GM12878 (cell line): ENCODE data around the gene CHP1. TPM values are rescaled to one million over a fixed set of nuclear protein-coding genes. Genes with fewer than 3 reads are reported as not detected.

Experiments used
- ATAC-seq: fragments of 200-7000 bp; cut with Tn5 transposase; 3 replicates; pipeline ENCODE4 v1.9.1; 2020; ENCODE audit warnings: mild to moderate bottlenecking, moderate library complexity
- BruUV-seq: library from RNA; stranded (reverse); fragments of 400-500 nt; replicated peaks from 2 replicates; lab custom pipeline; 2021; lab: Mats Ljungman, UMichigan
- CTCF ChIA-PET: fragments of 300-600 bp; sonication (Branson Sonifier 250); formaldehyde crosslinking; extraction: SDS; loops from one replicate; lab custom pipeline; 2021; ENCODE audit warnings: inconsistent platforms; lab: Yijun Ruan, JAX
- POLR2A ChIA-PET: fragments of 350-600 bp; formaldehyde crosslinking; extraction: SDS; loops from one replicate; lab custom pipeline; 2021; ENCODE audit warnings: inconsistent platforms; lab: Charles Lee
- RAD21 ChIA-PET: fragments of 300-600 bp; sonication (Branson Sonifier 250); formaldehyde crosslinking; loops from one replicate; lab custom pipeline; 2023; ENCODE audit warnings: antibody characterized with exemption; ENCODE audit not compliant: unreplicated experiment; lab: Charles Lee
- SMC1A ChIA-PET: fragments of 300-600 bp; sonication (Branson Sonifier 250); formaldehyde crosslinking; loops from one replicate; lab custom pipeline; 2023; ENCODE audit not compliant: unreplicated experiment, uncharacterized antibody; lab: Charles Lee
- DNase-seq: peaks from one replicate; pipeline ENCODE4 v3.0.0-alpha.2; 2011; ENCODE audit warnings: low read depth, low spot score
- FAIRE-seq: peaks from 3 replicates; lab custom pipeline; 2011; peaks lifted over from hg19 to GRCh38; lab: Jason Lieb, UNC
- H2AFZ ChIP-seq: 2 replicates; pipeline ENCODE4 v1.6.0; 2011; ENCODE audit warnings: low read depth, low read length, control low read depth; ENCODE audit not compliant: control insufficient read depth
- H3K27ac ChIP-seq: 2 replicates; pipeline ENCODE4 v1.5.1; 2011; ENCODE audit warnings: control low read depth; ENCODE audit not compliant: control insufficient read depth, insufficient read depth
- H3K27me3 ChIP-seq, 2 experiments: replicated peaks in 1 of 2; 2 replicates each; pipeline versions ENCODE4 v1.6.0 to v1.6.1; 2011; ENCODE audit warnings: low read length in 1 of 2; ENCODE audit not compliant: control insufficient read depth in 2 of 2, insufficient read depth in 2 of 2
- H3K36me3 ChIP-seq, 2 experiments: 2 replicates each; pipeline ENCODE4 v1.5.1; 2011; ENCODE audit warnings: low read length in 1 of 2; ENCODE audit not compliant: control insufficient read depth in 2 of 2, insufficient read depth in 2 of 2
- H3K4me1 ChIP-seq: 2 replicates; pipeline ENCODE4 v1.6.1; 2011; ENCODE audit warnings: mild to moderate bottlenecking, low read length, moderate library complexity, mixed read lengths; ENCODE audit not compliant: control insufficient read depth, insufficient read depth
- H3K4me2 ChIP-seq: 2 replicates; pipeline ENCODE4 v1.6.0; 2011; ENCODE audit warnings: control low read depth; ENCODE audit not compliant: control insufficient read depth, insufficient read depth
- H3K4me3 ChIP-seq: fragments of 200-600 bp; sonication (generic); 2 replicates; pipeline ENCODE4 v1.5.1; 2016
- H3K79me2 ChIP-seq: 2 replicates; pipeline ENCODE4 v1.6.0; 2011; ENCODE audit warnings: low read length; ENCODE audit not compliant: control insufficient read depth, insufficient read depth
- H3K9ac ChIP-seq: 2 replicates; pipeline ENCODE4 v1.8.0; 2011; ENCODE audit warnings: low read length, control low read depth, mixed read lengths; ENCODE audit not compliant: control insufficient read depth, insufficient read depth
- H3K9me3 ChIP-seq: replicated peaks from 3 replicates; pipeline ENCODE4 v1.5.1; 2011; ENCODE audit warnings: mild to moderate bottlenecking, low read length; ENCODE audit not compliant: control insufficient read depth, insufficient read depth
- H4K20me1 ChIP-seq: 2 replicates; pipeline ENCODE4 v1.6.0; 2011; ENCODE audit not compliant: control insufficient read depth, insufficient read depth
- RELA ChIP-seq: fragments of 450-650 bp; IDR thresholded peaks from 2 replicates; pipeline ENCODE4 v1.8.0; 2014; ENCODE audit warnings: borderline replicate concordance; ENCODE audit not compliant: partially characterized antibody
- WGBS: methylation state at CpG from one replicate; pipeline ENCODE4 v1.1.6; 2016; ENCODE audit warnings: low lambda C conversion rate; ENCODE audit not compliant: insufficient replicate concordance, insufficient coverage; ENCODE audit errors: missing lambda C conversion rate; 5-methylcytosine and 5-hydroxymethylcytosine counted together
- in situ Hi-C: fragments of 300-500 bp; cut with MboI; formaldehyde crosslinking; loops from 9 replicates; pipeline ENCODE4 v1.14.3; 2018; ENCODE audit warnings: mixed read lengths
- intact Hi-C: fragments of 100-400 bp; cut with micrococcal nuclease; formaldehyde crosslinking; loops from one replicate; pipeline ENCODE4 v1.14.2; 2022; ENCODE audit not compliant: unreplicated experiment
- polyA plus RNA-seq, 11 experiments: library from polyadenylated mRNA; depleted of rRNA in 4 of 11; unstranded in 6 of 11; stranded (reverse) in 5 of 11; fragments of >200 nt; fragmentation: Nextera tagmentation in 4 of 11; fragmentation: Illumina TruSeq in 1 of 11; extraction: Ambion mirVana in 4 of 11; extraction: Trizol in 1 of 11; gene quantifications; 1 replicate in 1 of 11; 2 replicates in 10 of 11; pipeline versions ENCODE4 v1.2.1 to v1.2.3, GENCODE V29; 2011 to 2016; ENCODE audit warnings: inconsistent platforms in 2 of 11, missing spikeins in 2 of 11, low read depth in 1 of 11
- total RNA-seq, 4 experiments: library from RNA; depleted of rRNA in 3 of 4; stranded (reverse); fragments of >200 nt in 3 of 4; fragmentation: Illumina TruSeq in 1 of 4; extraction: Trizol in 1 of 4; gene quantifications; 2 replicates each; pipeline versions ENCODE4 v1.2.1 to v1.2.3, GENCODE V29; 2013 to 2021
- TF ChIP-seq, protein P1 (sequence below): fragments of 450-650 bp; IDR thresholded peaks from 2 replicates; pipeline ENCODE4 v1.6.1; 2016; ENCODE audit warnings: mild to moderate bottlenecking

Gene CHP1
- total and polyA plus RNA-seq, 10 of the 15 experiments (the other 5 are each of a cell fraction or from before 2014, with no cell fraction given), result 25.7 to 45.9 (median 39.1) TPM

DNA sequence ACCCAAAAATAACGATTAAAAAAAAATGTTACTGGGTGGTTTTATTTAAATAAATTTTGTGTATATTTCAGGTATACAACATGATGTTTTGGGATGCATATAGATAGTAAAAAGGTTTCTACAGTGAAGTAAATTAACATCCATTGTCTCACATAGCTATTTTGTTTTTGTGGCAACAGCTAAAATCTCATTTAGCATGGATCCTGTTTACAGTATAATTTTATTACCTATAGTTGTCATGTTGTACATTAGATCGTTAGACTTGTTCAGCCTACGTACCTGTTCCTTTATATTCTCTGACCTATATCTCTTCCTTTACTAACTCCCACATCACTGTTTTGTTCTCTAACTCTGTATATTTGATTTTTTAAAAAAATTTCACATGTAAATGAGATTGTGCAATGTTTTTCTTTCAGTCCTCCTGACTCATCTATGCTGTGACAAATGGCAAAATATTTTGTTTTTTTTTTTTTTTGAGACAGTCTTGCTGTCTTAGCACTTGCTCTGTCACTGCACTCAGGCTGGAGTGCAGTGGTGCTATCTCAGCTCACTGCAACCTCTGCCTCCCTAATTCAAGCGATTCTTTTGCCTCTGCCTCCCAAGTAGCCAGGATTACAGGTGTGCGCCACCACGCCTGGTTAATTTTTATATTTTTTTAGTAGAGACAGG lies 55.7 kb downstream of the CHP1 start:
- POLR2A ChIA-PET, result interaction anchor here (0.6 to 2.3 kb wide), 3 partner anchors 18 to 53 kb away, joined by 3 to 8 read pairs (median 3); partner anchors contain the start of genes NUSAP1 and OIP5
- Histone ChIP-seq H4K20me1 (no peaks in the 10 kb centered on the region), H3K4me1 (peaks cover 18% of the 10 kb centered on the region), H3K36me3 (peaks cover 3 to 19% of the 10 kb centered on the region in 2 experiments)
- TF ChIP-seq, protein P1, sequence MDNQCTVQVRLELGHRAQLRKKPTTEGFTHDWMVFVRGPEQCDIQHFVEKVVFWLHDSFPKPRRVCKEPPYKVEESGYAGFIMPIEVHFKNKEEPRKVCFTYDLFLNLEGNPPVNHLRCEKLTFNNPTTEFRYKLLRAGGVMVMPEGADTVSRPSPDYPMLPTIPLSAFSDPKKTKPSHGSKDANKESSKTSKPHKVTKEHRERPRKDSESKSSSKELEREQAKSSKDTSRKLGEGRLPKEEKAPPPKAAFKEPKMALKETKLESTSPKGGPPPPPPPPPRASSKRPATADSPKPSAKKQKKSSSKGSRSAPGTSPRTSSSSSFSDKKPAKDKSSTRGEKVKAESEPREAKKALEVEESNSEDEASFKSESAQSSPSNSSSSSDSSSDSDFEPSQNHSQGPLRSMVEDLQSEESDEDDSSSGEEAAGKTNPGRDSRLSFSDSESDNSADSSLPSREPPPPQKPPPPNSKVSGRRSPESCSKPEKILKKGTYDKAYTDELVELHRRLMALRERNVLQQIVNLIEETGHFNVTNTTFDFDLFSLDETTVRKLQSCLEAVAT, result 0 out of 2 replicates have a peak, but pooled peaks have one; percentile 41
- no peak for TF ChIP-seq RELA
- TF ChIP-seq, all 136 proteins: peak for 1
- ATAC-seq (no peak), FAIRE-seq (no peak), DNase-seq (no peak)
- no peak overlapping the region for H3K27ac ChIP-seq
- intact Hi-C loops, result no loop called here
- 99% methylated on average over 6 of the region's 6 CpGs for WGBS
- ChIA-PET RAD21 (interaction anchor here (0.6 kb wide), 2 partner anchors 16 to 99 kb away, joined by 3 read pairs; no protein-coding TSS in a partner anchor), SMC1A (interaction anchor here (0.6 to 2.2 kb wide), 3 partner anchors 37 to 180 kb away, joined by 4 to 6 read pairs (median 5); no protein-coding TSS in a partner anchor), CTCF (interaction anchor here (0.6 to 1.7 kb wide), 6 partner anchors 30 to 504 kb away, joined by 3 to 10 read pairs (median 4); partner anchors contain the start of genes CHP1 and EXD1)
- in situ Hi-C loops, result no loop called here
- peaks cover 44% of the 10 kb centered on the region for H3K79me2 ChIP-seq
- H3K9ac ChIP-seq, result no peak overlapping the region
- no peaks in the 10 kb centered on the region for H3K27me3 ChIP-seq
- H3K9me3 ChIP-seq, result peaks cover 2% of the 10 kb centered on the region
- no TSS peak for BruUV-seq
- H2AFZ ChIP-seq, result no peak overlapping the region
- H3K4me2 ChIP-seq, result peak overlapping the region; percentile 51; the same call in 1 of the 2 replicates
- H3K4me3 ChIP-seq, result peak overlapping the region; percentile 23; the same call in 1 of the 2 replicates
